H9 (cell line): Measurements from ENCODE around the gene TPP2. TPM values are rescaled to one million over a fixed set of nuclear protein-coding genes. Genes with fewer than 3 reads are reported as not detected.

Source experiments
- DNase-seq: peaks from one replicate; pipeline ENCODE4 v3.0.0-alpha.2; 2017
- H2AFZ ChIP-seq: one replicate; pipeline ENCODE4 v1.6.1; 2013; ENCODE audit warnings: mild to moderate bottlenecking, low read length, control low read depth, moderate library complexity
- H2AK5ac ChIP-seq: 2 replicates; pipeline ENCODE4 v1.6.1; 2013; ENCODE audit warnings: low read length, control low read depth, mixed read lengths; ENCODE audit not compliant: insufficient read length
- H2BK120ac ChIP-seq: one replicate; pipeline ENCODE4 v1.6.1; 2013; ENCODE audit warnings: low read depth, mild to moderate bottlenecking, low read length, control low read depth, inconsistent platforms; ENCODE audit not compliant: poor library complexity, severe bottlenecking
- H2BK12ac ChIP-seq: 2 replicates; pipeline ENCODE4 v1.6.1; 2013; ENCODE audit warnings: low read length, control low read depth, mixed read lengths, low read depth; ENCODE audit not compliant: insufficient read length
- H2BK15ac ChIP-seq: 2 replicates; pipeline ENCODE4 v1.6.1; 2013; ENCODE audit warnings: low read depth, low read length, control low read depth
- H2BK20ac ChIP-seq: one replicate; pipeline ENCODE4 v1.6.1; 2013; ENCODE audit warnings: low read depth, mild to moderate bottlenecking, low read length, control low read depth, inconsistent platforms; ENCODE audit not compliant: poor library complexity, severe bottlenecking
- H2BK5ac ChIP-seq: 2 replicates; pipeline ENCODE4 v1.6.1; 2013; ENCODE audit warnings: low read length, control low read depth, mixed read lengths; ENCODE audit not compliant: insufficient read length
- H3K14ac ChIP-seq: 2 replicates; pipeline ENCODE4 v1.6.1; 2013; ENCODE audit warnings: low read length, control low read depth; ENCODE audit not compliant: insufficient read depth
- H3K18ac ChIP-seq: 2 replicates; pipeline ENCODE4 v1.6.1; 2013; ENCODE audit warnings: low read depth, mild to moderate bottlenecking, mixed read lengths, low read length, control low read depth; ENCODE audit not compliant: insufficient read length
- H3K23ac ChIP-seq: 2 replicates; pipeline ENCODE4 v1.6.1; 2013; ENCODE audit warnings: low read length, control low read depth, mixed read lengths, low read depth; ENCODE audit not compliant: insufficient read length
- H3K23me2 ChIP-seq: 2 replicates; pipeline ENCODE4 v1.6.1; 2013; ENCODE audit warnings: low read depth, mild to moderate bottlenecking, mixed read lengths, low read length, control low read depth; ENCODE audit not compliant: insufficient read length, poor library complexity, severe bottlenecking
- H3K27ac ChIP-seq: 2 replicates; pipeline ENCODE4 v1.5.1; 2013; ENCODE audit warnings: low read length, control low read depth, mixed read lengths, low read depth; ENCODE audit not compliant: insufficient read length
- H3K27me3 ChIP-seq: 2 replicates; pipeline ENCODE4 v1.6.1; 2013; ENCODE audit warnings: low read length, control low read depth, inconsistent platforms; ENCODE audit not compliant: insufficient read depth
- H3K4ac ChIP-seq: 2 replicates; pipeline ENCODE4 v1.6.1; 2013; ENCODE audit warnings: low read depth, mild to moderate bottlenecking, control low read depth, inconsistent platforms, low read length, moderate library complexity
- H3K4me1 ChIP-seq: 2 replicates; pipeline ENCODE4 v1.6.1; 2013; ENCODE audit warnings: low read length, control low read depth, inconsistent platforms; ENCODE audit not compliant: insufficient read depth
- H3K4me2 ChIP-seq: 2 replicates; pipeline ENCODE4 v1.6.1; 2013; ENCODE audit warnings: low read length, control low read depth, mixed read lengths; ENCODE audit not compliant: insufficient read length, insufficient read depth
- H3K56ac ChIP-seq: 2 replicates; pipeline ENCODE4 v1.6.1; 2013; ENCODE audit warnings: low read depth, mild to moderate bottlenecking, mixed read lengths, low read length, control low read depth; ENCODE audit not compliant: insufficient read length
- H3K79me1 ChIP-seq: 2 replicates; pipeline ENCODE4 v1.6.1; 2013; ENCODE audit warnings: low read depth, mild to moderate bottlenecking, moderate library complexity, low read length, control low read depth, inconsistent platforms; ENCODE audit not compliant: insufficient read depth, poor library complexity, severe bottlenecking
- H3K79me2 ChIP-seq: 2 replicates; pipeline ENCODE4 v1.6.1; 2013; ENCODE audit warnings: low read length, control low read depth, inconsistent platforms; ENCODE audit not compliant: insufficient read depth
- H3K9ac ChIP-seq: 2 replicates; pipeline ENCODE4 v1.6.1; 2013; ENCODE audit warnings: low read length, control low read depth, mixed read lengths; ENCODE audit not compliant: insufficient read length; ENCODE audit errors: extremely low read depth
- H3K9me3 ChIP-seq: one replicate; pipeline ENCODE4 v1.6.1; 2013; ENCODE audit warnings: low read depth, low read length, inconsistent platforms; ENCODE audit not compliant: control insufficient read depth
- H3T11ph ChIP-seq: one replicate; pipeline ENCODE4 v1.6.1; 2013; ENCODE audit warnings: mild to moderate bottlenecking, low read length, control low read depth, inconsistent platforms
- H4K20me1 ChIP-seq: one replicate; pipeline ENCODE4 v1.6.1; 2013; ENCODE audit not compliant: control insufficient read depth, insufficient read length, insufficient read depth
- H4K5ac ChIP-seq: 2 replicates; pipeline ENCODE4 v1.6.1; 2013; ENCODE audit warnings: low read depth, mild to moderate bottlenecking, mixed read lengths, low read length, control low read depth; ENCODE audit not compliant: insufficient read length
- H4K8ac ChIP-seq: replicated peaks from 2 replicates; pipeline ENCODE4 v1.6.1; 2013; ENCODE audit warnings: low read length, control low read depth, mixed read lengths, low read depth; ENCODE audit not compliant: insufficient read length
- H4K91ac ChIP-seq: 2 replicates; pipeline ENCODE4 v1.6.1; 2013; ENCODE audit warnings: low read depth, mild to moderate bottlenecking, moderate library complexity, mixed read lengths, low read length, control low read depth; ENCODE audit not compliant: insufficient read length
- H3K27ac Mint-ChIP-seq, 3 experiments: 2 replicates in 2 of 3; 3 replicates in 1 of 3; pipeline ENCODE4 v1.8.0; 2020 to 2021; ENCODE audit warnings: mixed read lengths in 3 of 3, mild to moderate bottlenecking in 1 of 3, moderate library complexity in 1 of 3
- H3K27me3 Mint-ChIP-seq: 2 replicates; pipeline ENCODE4 v1.8.0; 2021; ENCODE audit warnings: low read depth, mild to moderate bottlenecking, moderate library complexity, mixed read lengths
- H3K36me3 Mint-ChIP-seq, 3 experiments: 2 replicates in 2 of 3; 3 replicates in 1 of 3; pipeline ENCODE4 v1.8.0; 2020 to 2021; ENCODE audit warnings: low read depth in 3 of 3, mixed read lengths in 3 of 3; ENCODE audit not compliant: insufficient read depth in 1 of 3
- H3K4me1 Mint-ChIP-seq, 2 experiments: 2 replicates each; pipeline ENCODE4 v1.8.0; 2020; ENCODE audit warnings: mixed read lengths in 2 of 2
- H3K4me3 Mint-ChIP-seq, 2 experiments: 2 replicates in 1 of 2; 3 replicates in 1 of 2; pipeline ENCODE4 v1.8.0; 2020 to 2021; ENCODE audit warnings: mild to moderate bottlenecking in 2 of 2, mixed read lengths in 2 of 2, moderate library complexity in 1 of 2
- H3K9me3 Mint-ChIP-seq, 2 experiments: 2 replicates in 1 of 2; 3 replicates in 1 of 2; pipeline ENCODE4 v1.8.0; 2020; ENCODE audit warnings: mild to moderate bottlenecking in 2 of 2, mixed read lengths in 2 of 2, moderate library complexity in 1 of 2
- CTCF ChIP-seq: fragments of 200-600 bp; sonication (generic); conservative IDR thresholded peaks from 3 replicates; pipeline ENCODE4 v1.8.0; 2021; ENCODE audit warnings: antibody characterized with exemption, mild to moderate bottlenecking
- WGBS: extraction: QIAGEN DNeasy Blood & Tissue Kit; methylation state at CpG from one replicate; pipeline ENCODE4 v1.1.7; 2013; ENCODE audit warnings: missing lambda C conversion rate, low lambda C conversion rate, mixed read lengths; ENCODE audit not compliant: insufficient read length; ENCODE audit errors: extremely low coverage; 5-methylcytosine and 5-hydroxymethylcytosine counted together
- total RNA-seq: library from RNA; stranded (reverse); gene quantifications from 2 replicates; pipeline ENCODE4 v1.2.1, GENCODE V29; 2021

The TPP2 gene
- total RNA-seq, 1 experiment from 2014 or later, result 63.5 TPM

- Histone ChIP-seq H3K27ac (no peak overlapping the region), H3K4me1 (no peaks in the 10 kb centered on the region), H3K18ac (no peak overlapping the region), H4K5ac (no peak overlapping the region), H3T11ph (no peak overlapping the region), H3K79me1 (no peaks in the 10 kb centered on the region), H2BK20ac (no peak overlapping the region), H2BK120ac (no peak overlapping the region), H2BK5ac (no peak overlapping the region), H4K91ac (no peak overlapping the region), H3K27me3 (no peaks in the 10 kb centered on the region), H2BK12ac (no peak overlapping the region), H3K56ac (no peak overlapping the region), H3K79me2 (no peaks in the 10 kb centered on the region), H3K9ac (no peak overlapping the region), H2AFZ (no peak overlapping the region), H4K20me1 (no peaks in the 10 kb centered on the region), H3K23ac (no peak overlapping the region), H4K8ac (no peak overlapping the region), H3K23me2 (no peaks in the 10 kb centered on the region), H2BK15ac (no peak overlapping the region), H3K9me3 (no peaks in the 10 kb centered on the region), H3K4ac (no peak overlapping the region), H2AK5ac (no peak overlapping the region), H3K14ac (no peak overlapping the region), H3K4me2 (no peak overlapping the region)
- no peak for DNase-seq
- Mint-ChIP-seq H3K36me3 (peaks cover 9 to 44% (median 43%) of the 10 kb centered on the region in 3 experiments; a peak in 6 of 7 replicates), H3K4me3 (no peak overlapping the region), H3K9me3 (no peaks in the 10 kb centered on the region), H3K4me1 (no peaks in the 10 kb centered on the region), H3K27me3 (no peaks in the 10 kb centered on the region), H3K27ac (no peak overlapping the region)
- no CpG with 5 or more reads among the region's 5 CpGs for WGBS
- no peak for TF ChIP-seq CTCF
Measured at GRCh38 chr13:102651892-102652291, 55.1 kb downstream of the TPP2 start.
